ENCODE data around the gene CCT2.

The CCT2 gene

DNA sequence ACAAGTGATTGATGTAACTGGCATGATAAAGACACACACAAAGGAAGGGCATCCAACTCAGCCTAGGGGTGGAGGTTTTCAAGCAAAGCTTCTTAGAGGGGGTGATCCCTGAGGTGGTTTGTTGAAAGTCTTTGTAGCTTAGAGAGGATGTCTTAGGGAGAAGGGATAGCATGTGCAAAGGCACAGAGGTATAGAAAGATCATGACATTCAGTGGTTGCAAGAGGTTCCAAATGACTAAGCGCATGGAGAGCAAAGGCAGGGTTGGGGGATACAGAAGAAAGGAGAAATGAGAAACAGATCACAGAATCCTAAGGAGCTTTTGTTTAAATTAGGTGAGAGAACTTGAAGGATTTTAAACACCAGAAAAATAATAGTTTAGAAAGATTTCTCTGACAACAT is 5.2 kb upstream of the CCT2 start:
- TF ChIP-seq, protein P1, sequence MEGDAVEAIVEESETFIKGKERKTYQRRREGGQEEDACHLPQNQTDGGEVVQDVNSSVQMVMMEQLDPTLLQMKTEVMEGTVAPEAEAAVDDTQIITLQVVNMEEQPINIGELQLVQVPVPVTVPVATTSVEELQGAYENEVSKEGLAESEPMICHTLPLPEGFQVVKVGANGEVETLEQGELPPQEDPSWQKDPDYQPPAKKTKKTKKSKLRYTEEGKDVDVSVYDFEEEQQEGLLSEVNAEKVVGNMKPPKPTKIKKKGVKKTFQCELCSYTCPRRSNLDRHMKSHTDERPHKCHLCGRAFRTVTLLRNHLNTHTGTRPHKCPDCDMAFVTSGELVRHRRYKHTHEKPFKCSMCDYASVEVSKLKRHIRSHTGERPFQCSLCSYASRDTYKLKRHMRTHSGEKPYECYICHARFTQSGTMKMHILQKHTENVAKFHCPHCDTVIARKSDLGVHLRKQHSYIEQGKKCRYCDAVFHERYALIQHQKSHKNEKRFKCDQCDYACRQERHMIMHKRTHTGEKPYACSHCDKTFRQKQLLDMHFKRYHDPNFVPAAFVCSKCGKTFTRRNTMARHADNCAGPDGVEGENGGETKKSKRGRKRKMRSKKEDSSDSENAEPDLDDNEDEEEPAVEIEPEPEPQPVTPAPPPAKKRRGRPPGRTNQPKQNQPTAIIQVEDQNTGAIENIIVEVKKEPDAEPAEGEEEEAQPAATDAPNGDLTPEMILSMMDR (IDR thresholded peaks at IDR 0.05): no peak
- H3K79me2 ChIP-seq: no peaks in the 10 kb centered on the region
- H2AFZ ChIP-seq: no peak overlapping the region
- H3K4me1 ChIP-seq: peaks cover 4% of the 10 kb centered on the region
- no peak overlapping the region for H3K27ac ChIP-seq
- no peak overlapping the region for H3K9ac ChIP-seq
- H3K4me2 ChIP-seq (ENCODE audit: low read length): no peak overlapping the region
- H3K4me3 ChIP-seq (ENCODE audit: low read depth, low read length): no peak overlapping the region
- H3K9me3 ChIP-seq (ENCODE audit: control insufficient read depth, low read length): no peaks in the 10 kb centered on the region
- H3K27me3 ChIP-seq (ENCODE audit: control insufficient read depth, insufficient read depth, low read length): no peaks in the 10 kb centered on the region
- no peaks in the 10 kb centered on the region for H3K36me3 ChIP-seq (ENCODE audit: control insufficient read depth, insufficient read depth, low read length)

DNA sequence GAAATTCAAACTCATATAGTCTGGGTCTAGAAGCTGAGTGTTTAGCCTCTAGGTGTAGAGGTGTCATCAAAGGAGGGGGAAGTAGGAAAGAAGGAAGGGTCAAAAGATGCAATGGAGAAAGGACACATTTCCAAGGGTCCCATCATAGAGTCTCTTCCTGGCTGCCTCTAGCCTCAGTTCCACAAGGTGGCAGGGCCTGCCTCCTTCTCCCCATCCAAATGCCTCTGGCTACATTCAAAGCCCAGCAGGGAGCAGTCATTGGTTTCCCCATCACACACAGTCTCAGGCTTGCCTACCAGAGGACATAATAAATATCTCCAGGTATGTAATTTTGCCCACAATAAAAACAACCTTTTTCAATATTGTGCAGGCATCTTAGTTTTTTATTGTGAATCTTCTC is 2.1 kb upstream of the CCT2 start:
- H2AFZ ChIP-seq: no peak overlapping the region
- no peak overlapping the region for H3K27ac ChIP-seq
- H3K36me3 ChIP-seq (ENCODE audit: control insufficient read depth, insufficient read depth, low read length): no peaks in the 10 kb centered on the region
- no peak overlapping the region for H3K4me2 ChIP-seq (ENCODE audit: low read length)
- H3K9ac ChIP-seq: no peak overlapping the region
- no peaks in the 10 kb centered on the region for H3K27me3 ChIP-seq (ENCODE audit: control insufficient read depth, insufficient read depth, low read length)
- H3K4me1 ChIP-seq: peaks cover 4% of the 10 kb centered on the region
- H3K9me3 ChIP-seq (ENCODE audit: control insufficient read depth, low read length): no peaks in the 10 kb centered on the region
- H3K4me3 ChIP-seq (ENCODE audit: low read depth, low read length): no peak overlapping the region
- peaks cover 4% of the 10 kb centered on the region for H3K79me2 ChIP-seq
- TF ChIP-seq, protein P1 (IDR thresholded peaks at IDR 0.05): no peak

DNA sequence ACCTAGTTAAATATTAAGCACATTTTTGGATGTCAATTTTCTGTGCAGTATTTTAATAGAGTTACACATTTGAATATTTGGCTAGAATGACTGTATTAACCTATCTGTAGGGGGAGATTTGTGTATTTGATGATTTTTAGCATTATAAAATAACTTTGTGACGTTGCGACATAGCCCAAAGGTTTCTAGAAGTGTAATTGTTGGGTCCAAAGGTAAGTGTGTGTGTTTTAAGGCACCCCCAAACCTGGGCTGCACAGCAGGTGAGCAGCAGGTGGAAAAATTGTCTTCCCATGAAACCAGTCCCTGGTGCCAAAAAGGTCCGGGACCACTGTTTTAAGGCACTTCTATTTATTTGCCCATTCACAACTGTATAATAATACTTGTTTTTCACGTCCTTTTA is 3.3 kb downstream of the CCT2 start:
- Histone ChIP-seq H3K27ac (no peak overlapping the region), H3K36me3 (ENCODE audit: control insufficient read depth, insufficient read depth, low read length) (no peaks in the 10 kb centered on the region), H3K79me2 (peaks cover 4% of the 10 kb centered on the region), H2AFZ (no peak overlapping the region), H3K9ac (no peak overlapping the region), H3K27me3 (ENCODE audit: control insufficient read depth, insufficient read depth, low read length) (no peaks in the 10 kb centered on the region), H3K4me3 (ENCODE audit: low read depth, low read length) (no peak overlapping the region), H3K9me3 (ENCODE audit: control insufficient read depth, low read length) (no peaks in the 10 kb centered on the region), H3K4me2 (ENCODE audit: low read length) (no peak overlapping the region), H3K4me1 (no peaks in the 10 kb centered on the region)
- TF ChIP-seq, protein P1 (IDR thresholded peaks at IDR 0.05): no peak

DNA sequence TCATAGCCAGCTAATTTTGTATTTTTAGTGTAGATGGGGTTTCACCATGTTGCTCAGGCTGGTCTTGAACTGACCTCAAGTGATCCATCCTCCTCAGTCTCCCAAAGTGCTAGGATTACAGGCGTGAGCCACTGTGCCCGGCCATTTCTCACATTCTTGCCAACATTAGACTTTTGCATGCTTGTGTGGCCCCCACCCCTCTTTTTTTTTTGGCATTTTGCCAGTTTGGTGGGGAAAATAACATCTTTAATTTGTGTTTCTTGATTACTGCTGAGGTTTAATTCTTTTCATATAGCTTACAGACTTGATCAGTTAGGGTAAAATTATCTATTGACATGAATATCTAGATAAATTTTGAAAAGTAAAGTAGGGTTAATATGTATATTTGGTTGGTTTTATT is 3.8 kb downstream of the CCT2 start:
- no peak overlapping the region for H3K27ac ChIP-seq
- no peak overlapping the region for H3K4me3 ChIP-seq (ENCODE audit: low read depth, low read length)
- no peaks in the 10 kb centered on the region for H3K27me3 ChIP-seq (ENCODE audit: control insufficient read depth, insufficient read depth, low read length)
- H3K79me2 ChIP-seq: peaks cover 4% of the 10 kb centered on the region
- no peak overlapping the region for H3K4me2 ChIP-seq (ENCODE audit: low read length)
- H3K36me3 ChIP-seq (ENCODE audit: control insufficient read depth, insufficient read depth, low read length): no peaks in the 10 kb centered on the region
- no peaks in the 10 kb centered on the region for H3K9me3 ChIP-seq (ENCODE audit: control insufficient read depth, low read length)
- TF ChIP-seq, protein P1 (IDR thresholded peaks at IDR 0.05): no peak
- no peaks in the 10 kb centered on the region for H3K4me1 ChIP-seq
- no peak overlapping the region for H3K9ac ChIP-seq
- H2AFZ ChIP-seq: no peak overlapping the region

DNA sequence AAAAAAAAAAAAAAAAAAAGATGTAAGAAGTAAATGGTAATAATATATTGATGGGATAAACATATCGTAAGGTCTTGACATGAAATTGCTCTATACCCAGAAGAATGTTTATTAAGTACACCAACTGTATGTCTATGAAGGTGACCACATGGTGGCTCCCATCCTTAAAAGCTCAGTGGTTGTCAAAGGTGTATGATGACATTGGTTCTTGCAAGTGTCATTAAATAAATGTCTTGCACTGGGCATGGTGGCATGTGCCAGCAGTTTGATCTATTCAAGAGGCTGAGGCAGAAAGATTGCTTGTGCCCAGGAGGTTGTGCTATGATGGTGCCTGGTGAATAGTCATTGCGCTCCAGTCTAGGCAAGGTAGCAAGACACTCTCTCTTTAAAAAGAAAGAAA is 10.4 kb downstream of the CCT2 start:
- no peaks in the 10 kb centered on the region for H3K27me3 ChIP-seq (ENCODE audit: control insufficient read depth, insufficient read depth, low read length)
- H3K36me3 ChIP-seq (ENCODE audit: control insufficient read depth, insufficient read depth, low read length): no peaks in the 10 kb centered on the region
- H3K4me3 ChIP-seq (ENCODE audit: low read depth, low read length): no peak overlapping the region
- H3K27ac ChIP-seq: no peak overlapping the region
- TF ChIP-seq, protein P1 (IDR thresholded peaks at IDR 0.05): no peak
- H3K9ac ChIP-seq: no peak overlapping the region
- H3K9me3 ChIP-seq (ENCODE audit: control insufficient read depth, low read length): no peaks in the 10 kb centered on the region
- H2AFZ ChIP-seq: no peak overlapping the region
- H3K4me2 ChIP-seq (ENCODE audit: low read length): no peak overlapping the region
- no peaks in the 10 kb centered on the region for H3K79me2 ChIP-seq
- no peaks in the 10 kb centered on the region for H3K4me1 ChIP-seq
